HepG2 (cell line): Measurements from ENCODE around the gene SLC16A3. TPM values are rescaled to one million over a fixed set of nuclear protein-coding genes. Genes with fewer than 3 reads are reported as not detected.

Source experiments
- ATM ChIP-seq: fragments of 450-650 bp; IDR thresholded peaks from 2 replicates; pipeline ENCODE4 v1.7.1; 2017; ENCODE audit warnings: mild to moderate bottlenecking, borderline replicate concordance
- BORCS8-MEF2B ChIP-seq: sonication (generic); formaldehyde crosslinking; IDR thresholded peaks from 2 replicates; pipeline ENCODE4 v1.8.0; 2022; ENCODE audit warnings: mild to moderate bottlenecking, missing genetic modification reagents
- BRCA1 ChIP-seq: sonication (generic); formaldehyde crosslinking; IDR thresholded peaks from 2 replicates; pipeline ENCODE4 v1.4.0; 2020; ENCODE audit warnings: missing genetic modification reagents
- E2F1 ChIP-seq: sonication (generic); formaldehyde crosslinking; IDR thresholded peaks from 2 replicates; pipeline ENCODE4 v1.5.0; 2020; ENCODE audit warnings: missing genetic modification reagents
- EED ChIP-seq: sonication (generic); formaldehyde crosslinking; IDR thresholded peaks from 2 replicates; pipeline ENCODE4 v1.5.0; 2020; ENCODE audit warnings: mild to moderate bottlenecking, missing genetic modification reagents
- FOSL2 ChIP-seq: sonication (generic); formaldehyde crosslinking; IDR thresholded peaks from 2 replicates; pipeline ENCODE4 v1.4.0; 2020; ENCODE audit warnings: missing genetic modification reagents
- HDAC2 ChIP-seq: sonication (generic); formaldehyde crosslinking; IDR thresholded peaks from 2 replicates; pipeline ENCODE4 v1.4.0; 2020; ENCODE audit warnings: missing genetic modification reagents
- HOXA7 ChIP-seq: sonication (generic); formaldehyde crosslinking; IDR thresholded peaks from 2 replicates; pipeline ENCODE4 v1.8.1; 2022; ENCODE audit warnings: mild to moderate bottlenecking, missing genetic modification reagents, moderate library complexity
- MXD4 ChIP-seq: IDR thresholded peaks from 2 replicates; pipeline ENCODE4 v1.6.1; 2016; ENCODE audit warnings: mild to moderate bottlenecking, missing biosample characterization, missing genetic modification reagents
- POLR2G ChIP-seq: fragments of 200-400 bp; formaldehyde crosslinking; IDR thresholded peaks from 2 replicates; pipeline ENCODE4 v1.6.1; 2018; ENCODE audit warnings: mild to moderate bottlenecking, low read depth, low read length, moderate library complexity
- TCF7L2 ChIP-seq: IDR thresholded peaks from 2 replicates; pipeline ENCODE4 v1.6.1; 2011; ENCODE audit warnings: mild to moderate bottlenecking, low read depth, low read length, moderate library complexity
- TP53 ChIP-seq: sonication (generic); formaldehyde crosslinking; conservative IDR thresholded peaks from 2 replicates; pipeline ENCODE4 v1.4.0; 2020; ENCODE audit warnings: missing genetic modification reagents
- XRCC5 ChIP-seq: fragments of 200-400 bp; formaldehyde crosslinking; optimal IDR thresholded peaks from 2 replicates; pipeline ENCODE3; 2017; ENCODE audit warnings: mild to moderate bottlenecking, low read length
- ZFP1 ChIP-seq: IDR thresholded peaks from 2 replicates; pipeline ENCODE4 v1.6.1; 2016
- ZHX2 ChIP-seq, 2 experiments: sonication (generic) in 1 of 2; formaldehyde crosslinking in 1 of 2; IDR thresholded peaks; 2 replicates each; pipeline versions ENCODE4 v1.6.1 to v1.9.0; 2014 to 2022; ENCODE audit warnings: antibody characterized with exemption in 1 of 2, borderline replicate concordance in 1 of 2, inconsistent platforms in 1 of 2, low read depth in 1 of 2, missing genetic modification reagents in 1 of 2
- ZNF136 ChIP-seq: sonication (generic); formaldehyde crosslinking; IDR thresholded peaks from 2 replicates; pipeline ENCODE4 v1.8.1; 2022; ENCODE audit warnings: low read depth, mild to moderate bottlenecking, moderate library complexity, missing genetic modification reagents
- ZNF160 ChIP-seq: sonication (generic); formaldehyde crosslinking; IDR thresholded peaks from 2 replicates; pipeline ENCODE4 v1.8.0; 2022; ENCODE audit warnings: mild to moderate bottlenecking, inconsistent platforms, missing genetic modification reagents
- ZNF354B ChIP-seq: sonication (generic); formaldehyde crosslinking; IDR thresholded peaks from 2 replicates; pipeline ENCODE4 v1.8.0; 2022; ENCODE audit warnings: mild to moderate bottlenecking, missing genetic modification reagents
- ZNF678 ChIP-seq: sonication (generic); formaldehyde crosslinking; IDR thresholded peaks from 2 replicates; pipeline ENCODE4 v1.4.0; 2020; ENCODE audit warnings: mild to moderate bottlenecking, missing genetic modification reagents
- ZNF746 ChIP-seq: sonication (generic); formaldehyde crosslinking; IDR thresholded peaks from 2 replicates; pipeline ENCODE4 v1.8.0; 2022; ENCODE audit warnings: mild to moderate bottlenecking, missing genetic modification reagents
- ZSCAN25 ChIP-seq: sonication (generic); formaldehyde crosslinking; IDR thresholded peaks from 2 replicates; pipeline ENCODE4 v1.8.0; 2022; ENCODE audit warnings: mild to moderate bottlenecking, missing genetic modification reagents
- polyA plus RNA-seq, 8 experiments: library from polyadenylated mRNA; depleted of rRNA in 3 of 8; stranded (reverse) in 7 of 8; unstranded in 1 of 8; fragments of >200 nt; fragmentation: Illumina TruSeq in 4 of 8; extraction: Trizol in 4 of 8; gene quantifications; 2 replicates each; pipeline versions ENCODE4 v1.2.1 to v1.2.3, GENCODE V29; 2011 to 2016; ENCODE audit warnings: low read depth in 4 of 8, missing spikeins in 1 of 8, mixed read lengths in 1 of 8; ENCODE audit not compliant: insufficient read depth in 1 of 8
- total RNA-seq, 5 experiments: library from RNA; depleted of rRNA; stranded (reverse); fragments of >200 nt; fragmentation: Illumina TruSeq; extraction: Trizol; gene quantifications; 2 replicates each; pipeline ENCODE4 v1.2.3, GENCODE V29; 2016; ENCODE audit warnings: low read depth in 1 of 5
- TF ChIP-seq, protein P1 (sequence below): sonication (generic); formaldehyde crosslinking; conservative IDR thresholded peaks from 2 replicates; pipeline ENCODE4 v1.4.0; 2020; ENCODE audit warnings: missing genetic modification reagents
- TF ChIP-seq, protein P2 (sequence below): sonication (generic); formaldehyde crosslinking; IDR thresholded peaks from 2 replicates; pipeline ENCODE4 v1.8.1; 2023; ENCODE audit warnings: mild to moderate bottlenecking, missing genetic modification reagents, borderline replicate concordance

SLC16A3 gene
- total and polyA plus RNA-seq, 2 of the 13 experiments (the other 11 are each of a cell fraction or from before 2014, with no cell fraction given), result 242 to 349 TPM

DNA sequence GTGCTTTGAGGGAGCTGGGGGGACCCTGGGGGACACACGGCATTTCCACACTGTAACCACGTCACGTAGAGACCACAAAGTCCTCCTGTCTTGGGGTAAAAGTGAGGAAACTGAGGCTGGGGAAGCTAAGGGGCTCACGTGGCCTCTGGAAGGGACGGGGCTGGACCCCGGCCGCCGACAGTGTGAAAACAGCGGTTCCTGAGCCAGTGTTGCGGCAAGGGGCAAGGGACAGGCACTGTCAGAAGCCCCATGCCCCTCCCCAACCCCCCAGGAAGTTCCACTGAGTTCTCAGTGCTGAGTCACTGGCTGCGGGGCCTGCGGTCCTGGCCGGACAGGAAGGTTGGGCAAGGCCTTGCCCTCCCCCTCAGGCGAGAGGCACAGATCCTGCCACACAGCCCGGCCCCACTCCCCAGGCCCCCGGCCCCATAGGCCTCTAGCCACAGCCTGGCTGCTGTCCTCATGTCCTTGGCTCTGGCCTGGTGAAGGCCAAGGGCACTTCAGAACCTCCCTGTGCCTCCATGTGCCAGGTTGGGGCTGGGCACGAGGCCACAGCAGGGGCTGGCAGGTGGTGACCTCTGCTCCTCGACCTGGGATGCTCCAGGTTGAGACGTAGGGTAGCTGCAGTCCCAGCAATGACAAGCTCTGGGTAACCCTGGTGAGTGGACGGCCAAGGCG, 11.2 kb upstream of the SLC16A3 start (continued):
- TF ChIP-seq ATM (no peak), TCF7L2 (no peak), XRCC5 (no peak), HDAC2 (CRISPR knock-in tag) (peak; percentile 83), ZSCAN25 (CRISPR knock-in tag) (no peak; the same call in 1 of the 2 replicates), BRCA1 (CRISPR knock-in tag) (peak; percentile 15; the same call in 1 of the 2 replicates), ZNF746 (CRISPR knock-in tag) (peak; percentile 86; the same call in 1 of the 2 replicates), ZFP1 (CRISPR knock-in tag) (no peak), ZNF160 (peak; percentile 47; the same call in 1 of the 2 replicates), ZHX2 (IDR thresholded peaks at IDR 0.05; ENCODE audit: low read depth) (no peak), ZHX2 (CRISPR knock-in tag; IDR thresholded peaks at IDR 0.05; ENCODE audit: borderline replicate concordance) (peak; percentile 87; the same call in 1 of the 2 replicates), TP53 (CRISPR knock-in tag) (no peak; the same call in 1 of the 2 replicates), ZNF354B (CRISPR knock-in tag) (no peak), POLR2G (peak; percentile 82), FOSL2 (CRISPR knock-in tag) (peak; percentile 98), EED (CRISPR knock-in tag) (no peak; the same call in 1 of the 2 replicates), BORCS8-MEF2B (CRISPR knock-in tag) (peak; percentile 61; the same call in 1 of the 2 replicates), ZNF678 (CRISPR knock-in tag) (no peak), HOXA7 (CRISPR knock-in tag) (no peak), MXD4 (CRISPR knock-in tag) (peak; percentile 47; the same call in 1 of the 2 replicates), ZNF136 (CRISPR knock-in tag) (no peak), E2F1 (CRISPR knock-in tag) (no peak)
- TF ChIP-seq, protein P1, sequence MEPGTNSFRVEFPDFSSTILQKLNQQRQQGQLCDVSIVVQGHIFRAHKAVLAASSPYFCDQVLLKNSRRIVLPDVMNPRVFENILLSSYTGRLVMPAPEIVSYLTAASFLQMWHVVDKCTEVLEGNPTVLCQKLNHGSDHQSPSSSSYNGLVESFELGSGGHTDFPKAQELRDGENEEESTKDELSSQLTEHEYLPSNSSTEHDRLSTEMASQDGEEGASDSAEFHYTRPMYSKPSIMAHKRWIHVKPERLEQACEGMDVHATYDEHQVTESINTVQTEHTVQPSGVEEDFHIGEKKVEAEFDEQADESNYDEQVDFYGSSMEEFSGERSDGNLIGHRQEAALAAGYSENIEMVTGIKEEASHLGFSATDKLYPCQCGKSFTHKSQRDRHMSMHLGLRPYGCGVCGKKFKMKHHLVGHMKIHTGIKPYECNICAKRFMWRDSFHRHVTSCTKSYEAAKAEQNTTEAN (CRISPR knock-in tag), result peak; percentile 94
- TF ChIP-seq, protein P2, sequence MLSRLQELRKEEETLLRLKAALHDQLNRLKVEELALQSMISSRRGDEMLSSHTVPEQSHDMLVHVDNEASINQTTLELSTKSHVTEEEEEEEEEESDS (CRISPR knock-in tag), result no peak
